Measurements from ENCODE around the gene CKAP2L.

The CKAP2L gene

GRCh38 chr2:112705575-112705974, 58.8 kb downstream of the CKAP2L start:
- DNase-seq, result no peak

GRCh38 chr2:112703684-112704083, 60.7 kb downstream of the CKAP2L start:
- no peak for DNase-seq

- no peak for DNase-seq
These were observed 63.4 kb downstream of the CKAP2L start for GRCh38 chr2:112701052-112701451.

GRCh38 chr2:112699984-112700667, 64.3 kb downstream of the CKAP2L start:
- DNase-seq, result no peak

GRCh38 chr2:112698834-112699515, 65.4 kb downstream of the CKAP2L start:
- DNase-seq, result no peak

- no peak for DNase-seq
These were observed 70.2 kb downstream of the CKAP2L start for GRCh38 chr2:112694182-112694581.

GRCh38 chr2:112693596-112693995, 70.8 kb downstream of the CKAP2L start:
- no peak for DNase-seq

- DNase-seq, result no peak
These were observed 71.5 kb downstream of the CKAP2L start for GRCh38 chr2:112692918-112693317.

- peak; percentile 39 for DNase-seq
These were observed 71.9 kb downstream of the CKAP2L start for GRCh38 chr2:112692495-112692911.

GRCh38 chr2:112691881-112692281, 72.5 kb downstream of the CKAP2L start:
- DNase-seq, result no peak

- DNase-seq, result peak; percentile 66
These were observed 73.5 kb downstream of the CKAP2L start for GRCh38 chr2:112690853-112691401.

- no peak for DNase-seq
These were observed 76.1 kb downstream of the CKAP2L start for GRCh38 chr2:112688086-112688880.

- no peak for DNase-seq
These were observed 76.9 kb downstream of the CKAP2L start for GRCh38 chr2:112687522-112687921.
